ENCODE measurements around the gene NHLRC4. TPM values are rescaled to one million over a fixed set of nuclear protein-coding genes. Genes with fewer than 3 reads are reported as not detected.

Gene NHLRC4
- total and polyA plus RNA-seq, 2 donors (not counting 1 experiment from before 2014, with no cell fraction given): 2.2 to 4.2 TPM

DNA sequence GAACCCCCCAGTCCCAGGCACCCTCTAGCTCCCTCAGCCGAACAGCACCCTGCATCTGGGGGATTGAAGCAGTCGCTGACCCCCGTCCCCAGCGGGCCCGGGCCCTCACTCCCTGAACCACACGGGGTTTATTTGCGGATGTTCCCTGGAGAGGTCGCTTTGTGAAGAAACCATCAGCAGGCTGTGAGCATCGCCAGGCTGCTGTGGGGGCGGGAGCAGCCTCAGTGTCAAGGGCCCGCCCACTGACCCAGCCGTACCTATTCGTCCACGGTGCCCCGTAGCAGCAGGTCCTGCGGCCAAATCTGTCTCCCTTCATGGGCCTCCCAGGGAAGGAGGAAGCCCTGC, 16.6 kb downstream of the NHLRC4 start:
- no peak for TF ChIP-seq EZH2 (IDR thresholded peaks at IDR 0.05; ENCODE audit: borderline replicate concordance, insufficient read depth, low read depth, low read length, poor library complexity, severe bottlenecking)
- TF ChIP-seq, protein P1, sequence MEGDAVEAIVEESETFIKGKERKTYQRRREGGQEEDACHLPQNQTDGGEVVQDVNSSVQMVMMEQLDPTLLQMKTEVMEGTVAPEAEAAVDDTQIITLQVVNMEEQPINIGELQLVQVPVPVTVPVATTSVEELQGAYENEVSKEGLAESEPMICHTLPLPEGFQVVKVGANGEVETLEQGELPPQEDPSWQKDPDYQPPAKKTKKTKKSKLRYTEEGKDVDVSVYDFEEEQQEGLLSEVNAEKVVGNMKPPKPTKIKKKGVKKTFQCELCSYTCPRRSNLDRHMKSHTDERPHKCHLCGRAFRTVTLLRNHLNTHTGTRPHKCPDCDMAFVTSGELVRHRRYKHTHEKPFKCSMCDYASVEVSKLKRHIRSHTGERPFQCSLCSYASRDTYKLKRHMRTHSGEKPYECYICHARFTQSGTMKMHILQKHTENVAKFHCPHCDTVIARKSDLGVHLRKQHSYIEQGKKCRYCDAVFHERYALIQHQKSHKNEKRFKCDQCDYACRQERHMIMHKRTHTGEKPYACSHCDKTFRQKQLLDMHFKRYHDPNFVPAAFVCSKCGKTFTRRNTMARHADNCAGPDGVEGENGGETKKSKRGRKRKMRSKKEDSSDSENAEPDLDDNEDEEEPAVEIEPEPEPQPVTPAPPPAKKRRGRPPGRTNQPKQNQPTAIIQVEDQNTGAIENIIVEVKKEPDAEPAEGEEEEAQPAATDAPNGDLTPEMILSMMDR (IDR thresholded peaks at IDR 0.05): no peak
- Histone ChIP-seq H3K9ac (ENCODE audit: low read length) (no peak overlapping the region), H3K4me1 (ENCODE audit: control insufficient read depth in 2 of 2, insufficient read depth in 2 of 2, low read length in 2 of 2) (peaks cover 7 to 21% of the 10 kb centered on the region in 2 donors), H3K27ac (ENCODE audit: low read length in 2 of 2) (no peak overlapping the region), H3K27me3 (replicated peaks in 1 of 4; ENCODE audit: control extremely low read depth in 1 of 4, control insufficient read depth in 3 of 4, insufficient read depth in 4 of 4, low read length in 3 of 4) (peaks cover 0 to 2% (median 0%) of the 10 kb centered on the region in 4 experiments), H2AFZ (ENCODE audit: insufficient read depth, low read depth, low read length, poor library complexity, severe bottlenecking) (no peak overlapping the region), H3K9me3 (ENCODE audit: control extremely low read depth in 1 of 3, control insufficient read depth in 2 of 3, insufficient read depth in 1 of 3, low read length in 2 of 3) (no peaks in the 10 kb centered on the region), H3K79me2 (ENCODE audit: control insufficient read depth, insufficient read depth, low read length) (peaks cover 12% of the 10 kb centered on the region), H4K20me1 (ENCODE audit: control insufficient read depth, insufficient read depth, low read length, poor library complexity, severe bottlenecking) (peaks cover 14% of the 10 kb centered on the region), H3K4me3 (ENCODE audit: control extremely low read depth in 1 of 5, extremely low read depth in 1 of 5, insufficient read depth in 1 of 5, low read depth in 2 of 5, low read length in 4 of 5) (no peak overlapping the region), H3K36me3 (replicated peaks in 1 of 2; ENCODE audit: control extremely low read depth in 1 of 2, control insufficient read depth in 1 of 2, extremely low read depth in 1 of 2, insufficient read depth in 2 of 2, low read length in 1 of 2) (no peaks in the 10 kb centered on the region), H3K4me2 (replicated peaks; ENCODE audit: low read depth, low read length, poor library complexity, severe bottlenecking) (no peak overlapping the region)
- Mint-ChIP-seq H3K27ac (no peak overlapping the region), H3K9me3 (ENCODE audit: insufficient read depth) (no peaks in the 10 kb centered on the region), H3K4me1 (peaks cover 17% of the 10 kb centered on the region), H3K27me3 (no peaks in the 10 kb centered on the region), H3K4me3 (no peak overlapping the region)
- ATAC-seq (ENCODE audit: low read depth): no peak
- ChIA-PET POLR2A (interaction anchor here (0.6 kb wide), 1 partner anchor 1094 kb away, joined by 3 read pairs; no protein-coding TSS in a partner anchor), CTCF (no interaction called here)
- no peak for DNase-seq
- 84% methylated on average over 16 of the region's 16 CpGs for WGBS (ENCODE audit: insufficient coverage)
- intact Hi-C loops (cut with micrococcal nuclease): no loop called here

GRCh38 chr16:583815-584591, 17.2 kb downstream of the NHLRC4 start:
- Mint-ChIP-seq H3K27me3 (no peaks in the 10 kb centered on the region), H3K27ac (no peak overlapping the region), H3K4me1 (peaks cover 18% of the 10 kb centered on the region), H3K4me3 (no peak overlapping the region), H3K9me3 (ENCODE audit: insufficient read depth) (no peaks in the 10 kb centered on the region)
- peaks cover 12% of the 10 kb centered on the region for H3K79me2 ChIP-seq (ENCODE audit: control insufficient read depth, insufficient read depth, low read length)
- H3K27ac ChIP-seq (ENCODE audit: low read length in 2 of 2): no peak overlapping the region
- ATAC-seq (ENCODE audit: low read depth): no peak
- no peak overlapping the region for H2AFZ ChIP-seq (ENCODE audit: insufficient read depth, low read depth, low read length, poor library complexity, severe bottlenecking)
- H3K9me3 ChIP-seq (ENCODE audit: control extremely low read depth in 1 of 3, control insufficient read depth in 2 of 3, insufficient read depth in 1 of 3, low read length in 2 of 3): no peaks in the 10 kb centered on the region
- peaks cover 0 to 2% (median 0%) of the 10 kb centered on the region in 4 experiments for H3K27me3 ChIP-seq (replicated peaks in 1 of 4; ENCODE audit: control extremely low read depth in 1 of 4, control insufficient read depth in 3 of 4, insufficient read depth in 4 of 4, low read length in 3 of 4)
- ChIA-PET CTCF (no interaction called here), POLR2A (interaction anchor here (0.6 kb wide), 1 partner anchor 1094 kb away, joined by 3 read pairs; no protein-coding TSS in a partner anchor)
- peaks cover 7 to 18% of the 10 kb centered on the region in 2 donors for H3K4me1 ChIP-seq (ENCODE audit: control insufficient read depth in 2 of 2, insufficient read depth in 2 of 2, low read length in 2 of 2)
- H3K36me3 ChIP-seq (replicated peaks in 1 of 2; ENCODE audit: control extremely low read depth in 1 of 2, control insufficient read depth in 1 of 2, extremely low read depth in 1 of 2, insufficient read depth in 2 of 2, low read length in 1 of 2): no peaks in the 10 kb centered on the region
- peaks cover 14% of the 10 kb centered on the region for H4K20me1 ChIP-seq (ENCODE audit: control insufficient read depth, insufficient read depth, low read length, poor library complexity, severe bottlenecking)
- H3K4me2 ChIP-seq (replicated peaks; ENCODE audit: low read depth, low read length, poor library complexity, severe bottlenecking): no peak overlapping the region
- WGBS (ENCODE audit: insufficient coverage): 77% methylated on average over 33 of the region's 38 CpGs
- H3K9ac ChIP-seq (ENCODE audit: low read length): no peak overlapping the region
- no peak for TF ChIP-seq EZH2 (IDR thresholded peaks at IDR 0.05; ENCODE audit: borderline replicate concordance, insufficient read depth, low read depth, low read length, poor library complexity, severe bottlenecking)
- TF ChIP-seq, protein P1 (IDR thresholded peaks at IDR 0.05): no peak
- intact Hi-C loops (cut with micrococcal nuclease): no loop called here
- H3K4me3 ChIP-seq (ENCODE audit: control extremely low read depth in 1 of 5, extremely low read depth in 1 of 5, insufficient read depth in 1 of 5, low read depth in 2 of 5, low read length in 4 of 5): no peak overlapping the region
- no peak for DNase-seq
